ENCODE data around the gene ADGRF5. TPM values are rescaled to one million over a fixed set of nuclear protein-coding genes. Genes with fewer than 3 reads are reported as not detected.

Gene ADGRF5
- total RNA-seq, 2 donors from 2014 or later: 1.8 to 3.3 TPM

DNA sequence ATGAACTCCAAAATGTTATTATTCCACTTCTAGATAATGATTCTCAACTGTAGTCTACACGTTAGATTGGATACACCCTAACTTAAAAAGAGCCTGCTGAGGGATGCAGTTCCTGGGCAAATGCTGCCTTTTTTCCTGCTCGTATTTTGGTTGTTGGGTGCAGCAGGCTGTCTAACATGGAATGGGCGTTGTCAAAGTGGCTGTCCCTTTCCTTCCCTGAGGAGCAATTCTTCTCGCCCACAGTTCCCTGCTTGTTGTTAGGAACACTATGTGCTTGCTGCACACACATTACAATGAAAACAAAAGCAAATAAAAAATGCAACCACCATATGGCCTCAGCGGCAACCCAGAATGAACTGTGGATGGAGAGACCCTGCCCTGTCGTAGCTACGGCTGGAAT lies 1.7 kb upstream of the ADGRF5 start:
- Histone ChIP-seq H3K4me3 (no peak overlapping the region), H3K27ac (no peak overlapping the region), H3K4me1 (no peaks in the 10 kb centered on the region), H3K36me3 (no peaks in the 10 kb centered on the region), H3K27me3 (no peaks in the 10 kb centered on the region), H3K9ac (ENCODE audit: low read depth in 2 of 2, low read length in 2 of 2) (no peak overlapping the region), H3K9me3 (no peaks in the 10 kb centered on the region)
- intact Hi-C loops (cut with DNase I): no loop called here
- TF ChIP-seq, protein P1, sequence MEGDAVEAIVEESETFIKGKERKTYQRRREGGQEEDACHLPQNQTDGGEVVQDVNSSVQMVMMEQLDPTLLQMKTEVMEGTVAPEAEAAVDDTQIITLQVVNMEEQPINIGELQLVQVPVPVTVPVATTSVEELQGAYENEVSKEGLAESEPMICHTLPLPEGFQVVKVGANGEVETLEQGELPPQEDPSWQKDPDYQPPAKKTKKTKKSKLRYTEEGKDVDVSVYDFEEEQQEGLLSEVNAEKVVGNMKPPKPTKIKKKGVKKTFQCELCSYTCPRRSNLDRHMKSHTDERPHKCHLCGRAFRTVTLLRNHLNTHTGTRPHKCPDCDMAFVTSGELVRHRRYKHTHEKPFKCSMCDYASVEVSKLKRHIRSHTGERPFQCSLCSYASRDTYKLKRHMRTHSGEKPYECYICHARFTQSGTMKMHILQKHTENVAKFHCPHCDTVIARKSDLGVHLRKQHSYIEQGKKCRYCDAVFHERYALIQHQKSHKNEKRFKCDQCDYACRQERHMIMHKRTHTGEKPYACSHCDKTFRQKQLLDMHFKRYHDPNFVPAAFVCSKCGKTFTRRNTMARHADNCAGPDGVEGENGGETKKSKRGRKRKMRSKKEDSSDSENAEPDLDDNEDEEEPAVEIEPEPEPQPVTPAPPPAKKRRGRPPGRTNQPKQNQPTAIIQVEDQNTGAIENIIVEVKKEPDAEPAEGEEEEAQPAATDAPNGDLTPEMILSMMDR (IDR thresholded peaks at IDR 0.05): no peak
- DNase-seq: no peak

DNA sequence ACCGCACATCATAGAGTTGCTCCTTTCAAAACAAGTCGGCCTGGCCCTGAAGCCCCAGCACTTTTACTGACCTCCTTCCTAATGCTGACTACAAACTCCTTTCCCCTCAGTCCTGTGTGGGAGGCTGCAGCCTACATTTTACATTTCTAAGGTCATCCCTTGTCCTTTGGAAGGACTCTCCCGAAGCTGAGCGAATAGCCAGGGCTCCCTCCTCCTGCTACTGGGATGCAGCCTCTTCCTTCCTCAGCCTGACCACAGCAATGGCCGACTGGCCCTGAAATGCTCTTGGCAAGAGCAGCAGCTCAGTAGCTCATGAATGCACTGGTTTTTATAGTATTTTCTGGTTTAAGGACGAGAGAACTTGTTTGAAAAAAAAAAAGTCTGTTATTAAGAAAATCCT lies 679 bp downstream of the ADGRF5 start:
- no peak overlapping the region for H3K4me3 ChIP-seq
- no peak overlapping the region for H3K9ac ChIP-seq (ENCODE audit: low read depth in 2 of 2, low read length in 2 of 2)
- intact Hi-C loops (cut with DNase I): no loop called here
- H3K36me3 ChIP-seq: no peaks in the 10 kb centered on the region
- H3K27me3 ChIP-seq: no peaks in the 10 kb centered on the region
- H3K9me3 ChIP-seq: no peaks in the 10 kb centered on the region
- no peaks in the 10 kb centered on the region for H3K4me1 ChIP-seq
- H3K27ac ChIP-seq: no peak overlapping the region
- TF ChIP-seq, protein P1 (IDR thresholded peaks at IDR 0.05): no peak
- no peak for DNase-seq

DNA sequence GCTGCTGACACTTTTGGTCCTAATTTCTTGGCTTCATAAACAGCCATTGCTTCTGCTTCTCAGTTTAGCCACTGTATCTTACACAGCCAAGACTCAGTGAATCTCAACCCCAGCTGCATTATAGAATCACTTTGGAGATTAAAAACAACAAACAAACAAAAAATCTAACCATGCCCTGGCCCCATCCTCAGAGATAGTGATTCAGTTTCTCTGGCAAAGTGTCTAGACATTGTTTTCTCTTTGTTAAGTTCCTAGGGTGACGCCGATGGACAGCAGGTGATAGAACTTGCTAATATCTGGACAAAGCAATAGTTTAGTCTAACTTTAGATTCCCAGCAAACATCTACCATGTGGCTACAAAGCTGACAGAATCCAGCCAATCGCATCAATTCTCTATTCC lies 2.9 kb downstream of the ADGRF5 start:
- Histone ChIP-seq H3K36me3 (no peaks in the 10 kb centered on the region), H3K27ac (no peak overlapping the region), H3K9ac (ENCODE audit: low read depth in 2 of 2, low read length in 2 of 2) (no peak overlapping the region), H3K4me3 (no peak overlapping the region), H3K9me3 (no peaks in the 10 kb centered on the region), H3K4me1 (no peaks in the 10 kb centered on the region), H3K27me3 (no peaks in the 10 kb centered on the region)
- TF ChIP-seq, protein P1 (IDR thresholded peaks at IDR 0.05): no peak
- DNase-seq: no peak
- intact Hi-C loops (cut with DNase I): no loop called here

DNA sequence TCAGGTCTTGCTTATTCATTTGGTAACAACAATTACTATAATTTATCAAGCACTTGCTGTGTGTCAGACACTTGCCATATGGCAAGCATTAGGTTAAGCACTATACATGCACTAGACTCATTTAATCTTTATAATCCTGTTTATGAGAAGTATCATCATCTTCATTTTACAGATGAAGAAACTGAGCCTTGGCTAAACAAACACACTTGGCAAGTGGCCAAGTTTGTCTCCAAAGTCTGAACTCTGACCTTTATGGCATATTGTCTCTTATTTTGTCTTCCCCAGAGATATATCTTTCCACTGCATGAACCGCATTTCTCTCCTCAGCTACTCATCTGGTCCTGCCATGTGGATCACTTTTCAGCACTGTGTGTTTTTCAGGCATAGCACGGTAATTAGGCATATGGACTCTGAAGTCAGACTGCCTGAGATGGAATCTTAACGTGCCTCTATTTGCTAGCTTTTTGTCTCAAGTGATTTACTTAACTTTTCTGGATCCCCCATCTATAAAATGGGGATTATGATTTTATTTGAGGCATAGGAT lies 4.7 kb downstream of the ADGRF5 start:
- Histone ChIP-seq H3K4me1 (no peaks in the 10 kb centered on the region), H3K27me3 (no peaks in the 10 kb centered on the region), H3K9ac (ENCODE audit: low read depth in 2 of 2, low read length in 2 of 2) (no peak overlapping the region), H3K36me3 (no peaks in the 10 kb centered on the region), H3K4me3 (no peak overlapping the region), H3K9me3 (no peaks in the 10 kb centered on the region), H3K27ac (no peak overlapping the region)
- intact Hi-C loops (cut with DNase I): no loop called here
- no peak for DNase-seq
- TF ChIP-seq, protein P1 (IDR thresholded peaks at IDR 0.05): no peak

DNA sequence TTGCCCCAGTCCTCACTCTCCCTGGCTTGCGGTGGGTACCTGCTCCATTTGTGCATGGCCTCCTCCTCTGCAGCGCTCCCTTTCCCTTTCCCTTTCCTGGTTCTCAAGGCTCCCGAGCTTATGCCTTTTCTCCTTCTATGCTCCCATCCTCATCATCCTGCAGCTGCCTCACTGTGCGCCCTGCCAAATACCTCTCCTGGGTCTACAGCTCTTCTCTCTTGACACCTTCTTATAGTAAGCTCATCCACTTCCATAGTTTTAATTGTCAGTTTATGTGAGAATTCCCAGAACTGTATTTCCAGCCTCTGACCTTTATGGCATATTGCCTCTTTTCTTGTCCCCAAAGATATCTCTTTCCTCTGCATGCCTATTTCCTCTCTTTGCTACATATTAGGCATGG lies 5.9 kb downstream of the ADGRF5 start:
- intact Hi-C loops (cut with DNase I): no loop called here
- Histone ChIP-seq H3K4me3 (no peak overlapping the region), H3K4me1 (no peaks in the 10 kb centered on the region), H3K9ac (ENCODE audit: low read depth in 2 of 2, low read length in 2 of 2) (no peak overlapping the region), H3K9me3 (no peaks in the 10 kb centered on the region), H3K27ac (no peak overlapping the region), H3K27me3 (no peaks in the 10 kb centered on the region), H3K36me3 (no peaks in the 10 kb centered on the region)
- TF ChIP-seq, protein P1 (IDR thresholded peaks at IDR 0.05): no peak
- no peak for DNase-seq

All from colonic mucosa (tissue), 4 donors.